Spleen (tissue), 7 donors: Measurements from ENCODE around the gene SEC24A.

Experiments
- POLR2A ChIP-seq, 3 donors: fragments of 450-650 bp; IDR thresholded peaks; one replicate each; pipeline ENCODE4 v1.5.1; 2017; ENCODE audit warnings: antibody characterized with exemption in 3 of 3, mild to moderate bottlenecking in 1 of 3
- POLR2AphosphoS5 ChIP-seq, 3 donors: sonication (generic); formaldehyde crosslinking; IDR thresholded peaks; one replicate each; pipeline ENCODE4 v1.5.1; 2017; ENCODE audit warnings: antibody characterized with exemption in 3 of 3
- TF ChIP-seq, protein P1 (sequence below), 11 experiments: fragments of 200-600 bp in 7 of 11; fragments of 450-650 bp in 4 of 11; sonication (generic) in 4 of 11; IDR thresholded peaks in 8 of 11; conservative IDR thresholded peaks in 3 of 11; 1 replicate in 7 of 11; 2 replicates in 4 of 11; pipeline versions ENCODE4 v1.4.0 to v1.8.0; 2016 to 2021; ENCODE audit warnings: antibody characterized with exemption in 11 of 11, inconsistent platforms in 4 of 11, mild to moderate bottlenecking in 1 of 11
- donor health status: DM: no; HTN: no; CAD: no; lungs with moderate emphysema.
- donor health status: DM: no; HTN: no; CAD: no.
- donor health status: DM: no; HTN: no; CAD: no.

DNA sequence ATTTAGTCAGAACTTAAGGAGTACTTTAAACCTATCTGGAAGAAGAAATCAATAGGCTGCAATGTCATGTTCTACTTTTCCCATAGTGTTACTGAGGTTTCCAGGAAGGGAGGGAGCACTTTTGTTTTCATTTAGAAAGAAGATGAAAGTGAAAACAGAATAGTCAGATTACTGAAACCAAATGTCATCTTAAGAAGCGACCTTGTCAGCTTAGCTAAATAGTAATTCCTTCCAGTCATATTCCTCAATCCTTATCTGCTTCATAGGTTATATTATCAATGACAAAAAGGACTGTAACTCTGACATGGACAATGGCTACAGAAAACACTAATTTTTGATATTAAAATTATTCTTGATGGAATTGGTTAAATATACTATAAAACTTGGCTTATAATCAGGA is 43.7 kb upstream of the SEC24A start:
- TF ChIP-seq, protein P1, sequence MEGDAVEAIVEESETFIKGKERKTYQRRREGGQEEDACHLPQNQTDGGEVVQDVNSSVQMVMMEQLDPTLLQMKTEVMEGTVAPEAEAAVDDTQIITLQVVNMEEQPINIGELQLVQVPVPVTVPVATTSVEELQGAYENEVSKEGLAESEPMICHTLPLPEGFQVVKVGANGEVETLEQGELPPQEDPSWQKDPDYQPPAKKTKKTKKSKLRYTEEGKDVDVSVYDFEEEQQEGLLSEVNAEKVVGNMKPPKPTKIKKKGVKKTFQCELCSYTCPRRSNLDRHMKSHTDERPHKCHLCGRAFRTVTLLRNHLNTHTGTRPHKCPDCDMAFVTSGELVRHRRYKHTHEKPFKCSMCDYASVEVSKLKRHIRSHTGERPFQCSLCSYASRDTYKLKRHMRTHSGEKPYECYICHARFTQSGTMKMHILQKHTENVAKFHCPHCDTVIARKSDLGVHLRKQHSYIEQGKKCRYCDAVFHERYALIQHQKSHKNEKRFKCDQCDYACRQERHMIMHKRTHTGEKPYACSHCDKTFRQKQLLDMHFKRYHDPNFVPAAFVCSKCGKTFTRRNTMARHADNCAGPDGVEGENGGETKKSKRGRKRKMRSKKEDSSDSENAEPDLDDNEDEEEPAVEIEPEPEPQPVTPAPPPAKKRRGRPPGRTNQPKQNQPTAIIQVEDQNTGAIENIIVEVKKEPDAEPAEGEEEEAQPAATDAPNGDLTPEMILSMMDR (IDR thresholded peaks at IDR 0.05 in 8 of 11, conservative IDR thresholded peaks at IDR 0.05 in 3 of 11), result no peak
- TF ChIP-seq POLR2AphosphoS5 (IDR thresholded peaks at IDR 0.05) (no peak), POLR2A (IDR thresholded peaks at IDR 0.05) (no peak)
